Caco-2 (cell line): ENCODE data around the gene CTAG1A. TPM values are rescaled to one million over a fixed set of nuclear protein-coding genes. Genes with fewer than 3 reads are reported as not detected.

Source experiments
- BruUV-seq: library from RNA; stranded (reverse); fragments of 400-500 nt; replicated peaks from 2 replicates; lab custom pipeline; 2021; lab: Mats Ljungman, UMichigan
- CTCF ChIA-PET: fragments of 300-600 bp; sonication (Branson Sonifier 250); formaldehyde crosslinking; loops from one replicate; lab custom pipeline; 2022; ENCODE audit warnings: antibody characterized with exemption; lab: Charles Lee
- POLR2A ChIA-PET: fragments of 300-600 bp; sonication (Branson Sonifier 250); formaldehyde crosslinking; loops from one replicate; lab custom pipeline; 2022; ENCODE audit warnings: antibody characterized with exemption; lab: Charles Lee
- DNase-seq, 2 experiments: peaks; one replicate each; pipeline versions ENCODE4 v3.0.0 to v3.0.0-alpha.2; 2020 to 2022
- H3K27me3 ChIP-seq: replicated peaks from 2 replicates; pipeline ENCODE4 v1.6.0; 2011; ENCODE audit warnings: low read length; ENCODE audit not compliant: control insufficient read depth, insufficient read depth
- H3K36me3 ChIP-seq: 2 replicates; pipeline ENCODE4 v1.5.1; 2011; ENCODE audit warnings: low read length; ENCODE audit not compliant: control insufficient read depth, insufficient read depth
- H3K4me1 ChIP-seq: fragments of 250-450 bp; sonication (Bioruptor Pico); 2 replicates; pipeline ENCODE4 v1.5.1; 2020; ENCODE audit warnings: mild to moderate bottlenecking
- H3K4me3 ChIP-seq: 2 replicates; pipeline ENCODE4 v1.5.1; 2011; ENCODE audit warnings: low read depth, mild to moderate bottlenecking, control low read depth, low read length
- H3K9me3 ChIP-seq: fragments of 250-450 bp; sonication (Bioruptor Pico); 2 replicates; pipeline ENCODE4 v1.5.1; 2020; ENCODE audit warnings: mild to moderate bottlenecking, moderate library complexity
- H3K27ac Mint-ChIP-seq: one replicate; pipeline ENCODE4 v1.8.0; 2022; ENCODE audit warnings: mixed read lengths; ENCODE audit not compliant: unreplicated experiment
- H3K27me3 Mint-ChIP-seq: one replicate; pipeline ENCODE4 v1.8.0; 2022; ENCODE audit warnings: mixed read lengths; ENCODE audit not compliant: insufficient read depth, unreplicated experiment
- H3K36me3 Mint-ChIP-seq: one replicate; pipeline ENCODE4 v1.8.0; 2022; ENCODE audit warnings: mild to moderate bottlenecking, mixed read lengths; ENCODE audit not compliant: insufficient read depth, unreplicated experiment
- H3K4me1 Mint-ChIP-seq: one replicate; pipeline ENCODE4 v1.8.0; 2022; ENCODE audit warnings: low read depth, mixed read lengths; ENCODE audit not compliant: unreplicated experiment
- H3K4me3 Mint-ChIP-seq: one replicate; pipeline ENCODE4 v1.8.0; 2022; ENCODE audit warnings: mild to moderate bottlenecking, moderate library complexity, mixed read lengths; ENCODE audit not compliant: unreplicated experiment
- H3K9me3 Mint-ChIP-seq: one replicate; pipeline ENCODE4 v1.8.0; 2022; ENCODE audit warnings: mixed read lengths; ENCODE audit not compliant: unreplicated experiment
- CTCF ChIP-seq, 2 experiments: fragments of 200-600 bp in 1 of 2; IDR thresholded peaks; 1 replicate in 1 of 2; 2 replicates in 1 of 2; pipeline versions ENCODE4 v1.5.1 to v1.8.0; 2011 to 2022; ENCODE audit warnings: antibody characterized with exemption in 1 of 2, control low read depth in 1 of 2, inconsistent platforms in 1 of 2, low read depth in 1 of 2, low read length in 1 of 2, mild to moderate bottlenecking in 1 of 2, moderate library complexity in 1 of 2; ENCODE audit not compliant: insufficient read depth in 1 of 2, severe bottlenecking in 1 of 2, unreplicated experiment in 1 of 2
- intact Hi-C: fragments of 100-400 bp; cut with micrococcal nuclease; formaldehyde crosslinking; loops from one replicate; pipeline ENCODE4 v1.10.0; 2022; ENCODE audit not compliant: unreplicated experiment
- total RNA-seq: library from RNA; stranded (reverse); gene quantifications from 2 replicates; pipeline ENCODE4 v1.2.3, GENCODE V29; 2022

The CTAG1A gene
- total RNA-seq, 1 experiment from 2014 or later: not detected

- CTCF ChIA-PET: no interaction called here
- no peaks in the 10 kb centered on the region for H3K36me3 Mint-ChIP-seq
- Histone ChIP-seq H3K9me3 (no peaks in the 10 kb centered on the region), H3K4me1 (no peaks in the 10 kb centered on the region), H3K27me3 (no peaks in the 10 kb centered on the region), H3K4me3 (no peak overlapping the region), H3K36me3 (no peaks in the 10 kb centered on the region)
- no peak overlapping the region for H3K4me3 Mint-ChIP-seq
- BruUV-seq: no TSS peak
- intact Hi-C loops: no loop called here
- DNase-seq: no peak
- H3K27me3 Mint-ChIP-seq: peaks cover 3% of the 10 kb centered on the region
- H3K9me3 Mint-ChIP-seq: peaks cover 10% of the 10 kb centered on the region
- no peaks in the 10 kb centered on the region for H3K4me1 Mint-ChIP-seq
- POLR2A ChIA-PET: no interaction called here
- no peak overlapping the region for H3K27ac Mint-ChIP-seq
- TF ChIP-seq CTCF (IDR thresholded peaks at IDR 0.05; ENCODE audit: insufficient read depth in 1 of 2, low read depth in 1 of 2, low read length in 1 of 2, severe bottlenecking in 1 of 2, unreplicated experiment in 1 of 2): no peak
Observed at GRCh38 chrX:154597221-154597620, 12.3 kb downstream of the CTAG1A start.

- POLR2A ChIA-PET: no interaction called here
- peaks cover 10% of the 10 kb centered on the region for H3K9me3 Mint-ChIP-seq
- intact Hi-C loops: no loop called here
- no peak for TF ChIP-seq CTCF (IDR thresholded peaks at IDR 0.05; ENCODE audit: insufficient read depth in 1 of 2, low read depth in 1 of 2, low read length in 1 of 2, severe bottlenecking in 1 of 2, unreplicated experiment in 1 of 2)
- Histone ChIP-seq H3K4me1 (no peaks in the 10 kb centered on the region), H3K27me3 (no peaks in the 10 kb centered on the region), H3K4me3 (no peak overlapping the region), H3K36me3 (no peaks in the 10 kb centered on the region), H3K9me3 (no peaks in the 10 kb centered on the region)
- CTCF ChIA-PET: no interaction called here
- no peaks in the 10 kb centered on the region for H3K36me3 Mint-ChIP-seq
- H3K4me1 Mint-ChIP-seq: no peaks in the 10 kb centered on the region
- peaks cover 3% of the 10 kb centered on the region for H3K27me3 Mint-ChIP-seq
- no peak overlapping the region for H3K4me3 Mint-ChIP-seq
- DNase-seq: no peak
- no TSS peak for BruUV-seq
- H3K27ac Mint-ChIP-seq: no peak overlapping the region
Observed at GRCh38 chrX:154598656-154599055, 13.7 kb downstream of the CTAG1A start.

- Mint-ChIP-seq H3K27me3 (peaks cover 3% of the 10 kb centered on the region), H3K9me3 (peaks cover 10% of the 10 kb centered on the region), H3K4me1 (no peaks in the 10 kb centered on the region), H3K27ac (no peak overlapping the region), H3K36me3 (no peaks in the 10 kb centered on the region), H3K4me3 (no peak overlapping the region)
- intact Hi-C loops: no loop called here
- no peaks in the 10 kb centered on the region for H3K27me3 ChIP-seq
- ChIA-PET CTCF (no interaction called here), POLR2A (no interaction called here)
- TF ChIP-seq CTCF (IDR thresholded peaks at IDR 0.05; ENCODE audit: insufficient read depth in 1 of 2, low read depth in 1 of 2, low read length in 1 of 2, severe bottlenecking in 1 of 2, unreplicated experiment in 1 of 2): no peak
- no peaks in the 10 kb centered on the region for H3K36me3 ChIP-seq
- H3K4me3 ChIP-seq: no peak overlapping the region
- H3K4me1 ChIP-seq: no peaks in the 10 kb centered on the region
- H3K9me3 ChIP-seq: no peaks in the 10 kb centered on the region
- DNase-seq: no peak
- BruUV-seq: no TSS peak
Observed at GRCh38 chrX:154599531-154599930, 14.6 kb downstream of the CTAG1A start.
